GM19455 (cell line): ENCODE results near the gene CASP14.
"Not testable (repeated sequence)": the region's sequence is repeated elsewhere in the genome, so short reads cannot be mapped to it uniquely, and the experiment has no call there.

Experiments used
- ATAC-seq: cut with Tn5 transposase; IDR thresholded peaks from one replicate; pipeline ENCODE4 v1.9.1; 2021; ENCODE audit not compliant: unreplicated experiment

CASP14 gene

DNA sequence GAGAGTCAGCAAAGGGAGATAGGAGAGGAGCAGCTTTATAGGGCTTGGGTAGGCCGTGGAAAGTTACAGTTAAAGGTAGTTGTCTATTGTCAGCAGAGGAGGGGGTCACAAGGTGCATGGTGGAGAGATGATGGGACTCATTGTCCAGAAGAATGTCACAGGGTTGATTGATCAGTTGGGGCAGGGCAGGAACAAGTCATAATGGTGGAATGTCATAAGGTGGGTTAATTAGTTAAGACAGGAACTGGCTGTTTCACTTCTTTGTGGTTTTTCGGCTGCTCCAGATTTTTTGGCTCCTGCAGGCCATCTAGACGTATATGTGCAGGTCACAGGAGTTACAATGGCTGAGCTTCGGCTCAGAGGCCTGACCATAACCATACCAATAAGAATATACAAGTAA, 21.1 kb downstream of the CASP14 start:
- not testable (repeated sequence) for ATAC-seq

DNA sequence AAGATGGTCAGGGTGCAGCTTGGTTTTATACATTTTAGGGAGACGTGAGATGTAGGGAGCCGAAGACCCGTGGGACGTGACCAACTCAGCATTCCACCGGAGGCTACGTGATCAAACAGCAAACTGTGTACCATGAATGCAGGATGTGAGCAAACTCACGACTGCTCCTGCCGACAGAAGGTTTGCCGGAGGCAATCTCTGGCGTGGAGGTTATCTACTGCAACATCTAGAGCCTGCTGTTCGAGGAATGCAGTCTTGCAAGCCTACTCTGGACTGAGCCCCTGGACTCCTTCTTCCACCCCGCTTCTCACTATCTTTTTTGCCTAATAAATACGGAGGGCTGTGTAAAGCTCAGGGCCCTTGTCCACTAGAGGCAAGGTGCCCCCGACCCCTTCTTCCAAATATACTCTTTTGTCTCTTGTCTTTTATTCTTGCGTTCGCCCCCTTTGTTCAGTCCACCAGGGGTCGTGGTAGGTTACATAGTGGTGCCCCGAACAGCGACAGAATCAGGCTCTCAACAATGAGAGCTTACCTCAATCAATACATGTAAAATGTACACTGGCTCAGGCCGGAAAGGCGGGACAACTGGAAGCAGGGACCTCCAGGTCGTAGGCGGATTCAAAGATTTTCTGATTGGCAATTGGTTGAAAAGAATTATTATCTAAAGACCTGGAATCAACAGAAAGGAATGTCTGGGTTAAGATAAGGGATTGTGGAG, 23.8 kb downstream of the CASP14 start:
- no peak for ATAC-seq

DNA sequence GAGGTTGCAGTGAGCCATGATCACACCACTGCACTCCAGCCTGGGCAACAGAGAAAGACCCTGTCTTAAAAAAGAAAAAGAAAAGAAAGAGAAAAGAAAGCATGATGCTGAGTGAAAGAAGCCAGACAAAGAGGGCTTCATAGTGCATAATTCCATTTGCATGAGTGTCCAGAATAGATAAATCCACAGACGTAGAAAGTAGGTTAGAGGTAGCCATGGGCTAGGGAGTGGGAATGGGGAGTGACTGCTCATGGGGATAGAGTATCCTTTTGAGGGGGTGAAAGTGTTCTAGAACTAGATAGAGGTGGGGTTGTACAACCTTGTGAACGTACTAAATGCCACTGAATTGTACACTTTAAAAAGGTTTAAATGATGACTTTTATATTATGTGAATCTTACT, 25.1 kb downstream of the CASP14 start:
- ATAC-seq: no peak

DNA sequence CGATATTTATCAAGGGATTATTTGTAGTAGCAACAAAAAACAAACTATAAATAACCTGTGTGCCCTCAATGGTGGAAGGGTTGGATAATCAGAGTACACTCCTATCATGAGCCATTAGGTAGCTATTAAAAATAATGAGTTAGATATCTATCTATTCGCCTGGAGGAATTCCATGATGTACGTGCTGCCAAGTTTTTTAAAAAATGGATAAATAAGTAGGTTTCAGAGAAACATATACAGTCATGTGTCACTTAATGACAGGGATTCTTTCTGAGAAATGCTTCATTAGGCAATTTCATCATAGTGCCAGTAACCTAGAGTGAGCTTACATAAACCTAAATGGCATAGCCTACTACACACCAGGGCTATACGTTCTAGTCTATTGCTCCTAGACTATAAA, 26.5 kb downstream of the CASP14 start:
- ATAC-seq: no peak

DNA sequence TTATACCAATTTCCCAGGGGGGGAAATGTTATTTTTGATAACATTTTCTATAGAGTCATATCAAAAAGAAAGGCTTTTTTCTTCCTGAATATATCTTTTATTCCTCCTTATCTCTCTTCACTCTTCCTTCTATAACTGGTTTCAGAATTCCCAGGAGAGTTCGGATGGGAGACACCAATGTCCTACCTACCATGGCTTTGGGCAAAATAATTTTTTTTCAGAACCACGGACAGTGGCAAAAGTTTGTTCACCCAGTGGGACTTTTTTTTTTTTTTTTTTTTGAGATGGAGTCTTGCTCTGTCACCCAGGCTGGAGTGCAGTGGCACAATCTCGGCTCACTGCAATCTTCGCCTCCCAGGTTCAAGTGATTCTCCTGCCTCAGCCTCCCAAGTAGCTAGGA, 30.7 kb downstream of the CASP14 start:
- ATAC-seq: not testable (repeated sequence)

DNA sequence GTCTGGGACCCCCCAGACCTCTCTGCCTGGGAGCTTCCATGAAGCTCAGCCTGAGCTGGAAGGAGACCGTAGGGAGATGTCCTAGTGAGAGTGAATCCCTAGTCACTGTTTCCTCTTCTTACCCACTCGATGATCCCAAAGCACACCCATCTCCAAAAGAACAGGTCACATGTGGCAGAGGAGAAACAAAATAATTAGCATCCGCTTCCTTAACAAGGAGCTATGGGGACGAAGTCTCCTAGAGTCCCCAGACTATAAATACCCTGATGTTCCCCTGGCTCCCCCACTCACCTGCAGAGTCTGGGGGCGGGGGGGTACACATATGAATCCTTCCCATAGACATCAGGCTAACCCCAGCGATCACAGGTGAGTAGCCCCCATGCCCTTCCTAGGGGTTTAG, 32.6 kb downstream of the CASP14 start, which contains the start of gene OR1I1:
Gene OR1I1, plus strand, starts transcription at position 301 of the 400 bp plus-strand sequence. CDS start 4,855 bp downstream, outside the sequence.
- ATAC-seq: no peak

DNA sequence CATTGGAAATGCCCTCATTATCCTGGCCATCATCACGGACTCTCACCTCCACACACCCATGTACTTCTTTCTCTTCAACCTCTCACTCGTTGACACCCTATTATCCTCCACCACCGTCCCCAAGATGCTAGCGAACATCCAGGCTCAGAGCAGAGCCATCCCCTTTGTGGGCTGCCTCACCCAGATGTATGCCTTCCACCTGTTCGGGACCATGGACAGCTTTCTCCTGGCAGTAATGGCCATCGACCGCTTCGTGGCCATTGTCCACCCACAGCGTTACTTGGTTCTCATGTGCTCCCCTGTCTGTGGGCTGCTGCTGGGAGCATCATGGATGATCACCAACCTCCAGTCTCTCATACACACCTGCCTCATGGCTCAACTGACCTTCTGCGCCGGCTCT, 37.9 kb downstream of the CASP14 start:
- no peak for ATAC-seq

DNA sequence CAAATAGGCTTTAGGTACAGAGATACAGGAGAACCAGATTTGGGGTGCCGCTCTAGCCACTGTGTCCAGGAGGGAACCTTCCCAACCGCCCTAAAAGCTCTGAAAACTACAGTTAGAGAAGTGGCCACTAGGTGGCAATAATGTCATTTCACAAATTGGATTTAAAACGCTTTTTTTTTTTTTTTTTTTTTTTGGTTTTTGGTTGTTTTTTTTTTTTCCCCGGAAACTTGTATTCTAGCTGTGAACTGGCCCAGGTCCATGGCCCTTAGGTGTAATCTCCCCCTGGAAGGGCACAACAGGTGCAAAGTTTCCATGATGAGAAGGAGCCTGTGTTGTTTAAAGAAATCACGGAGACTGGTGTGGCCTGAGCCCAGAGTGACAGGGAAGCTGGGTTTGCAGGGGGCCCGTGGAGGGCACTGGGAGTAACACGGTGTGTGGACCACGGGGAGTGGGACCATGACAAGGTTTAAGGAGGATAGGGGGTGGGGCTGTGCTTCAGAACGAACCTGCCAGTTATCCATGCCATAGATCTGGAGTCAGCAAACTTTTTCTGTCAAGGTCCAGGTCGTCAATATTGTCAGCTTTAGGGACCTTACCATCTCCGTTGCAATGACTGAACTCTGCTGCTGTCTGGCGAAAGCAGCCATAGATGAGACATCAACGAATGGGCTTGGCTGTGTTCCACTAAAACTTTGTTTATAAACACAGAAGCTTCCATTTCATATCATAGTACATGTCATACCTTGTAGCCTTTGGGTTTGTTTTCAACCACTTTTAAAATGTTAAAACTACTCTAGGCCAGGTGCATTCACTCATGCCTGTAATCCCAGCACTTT, 42.9 kb downstream of the CASP14 start:
- ATAC-seq: no peak

DNA sequence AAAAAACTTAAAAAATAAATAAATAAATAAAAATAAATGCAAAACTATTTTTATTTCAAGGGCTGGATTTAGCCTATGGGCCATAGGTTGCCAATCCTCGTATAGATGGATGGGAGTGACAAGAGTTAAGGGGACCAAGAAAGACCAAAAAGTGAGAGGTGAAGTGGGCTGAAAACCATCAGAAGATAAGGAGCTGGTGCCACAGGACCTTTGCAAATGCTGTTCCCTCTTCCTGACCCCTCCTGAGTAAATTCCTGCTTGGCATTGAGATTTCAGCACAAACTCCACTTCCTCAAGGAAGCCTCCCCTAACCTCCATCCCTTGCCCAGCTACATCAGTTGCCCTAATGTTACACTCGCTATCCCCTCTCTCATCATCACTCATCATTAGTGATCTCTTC, 43.7 kb downstream of the CASP14 start:
- no peak for ATAC-seq

DNA sequence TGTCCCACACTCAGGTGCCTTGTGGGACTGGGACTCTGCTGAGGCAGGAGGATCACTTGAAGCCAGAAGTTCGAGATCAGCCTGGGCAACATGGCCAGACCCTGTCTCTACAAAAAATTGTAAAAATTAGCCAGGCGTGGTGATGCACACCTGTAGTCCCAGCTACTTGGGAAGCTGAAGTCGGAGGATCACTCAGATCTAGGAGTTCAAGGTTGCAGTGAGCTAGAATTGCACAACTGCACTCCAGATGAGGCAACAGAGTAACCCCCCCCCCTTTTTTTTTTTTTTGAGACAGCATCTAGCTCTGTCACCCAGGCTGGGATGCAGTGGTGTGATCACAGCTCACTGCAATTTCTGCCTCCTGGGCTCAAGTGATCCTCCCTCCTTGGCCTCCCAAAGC, 46.9 kb downstream of the CASP14 start:
- ATAC-seq: no peak

DNA sequence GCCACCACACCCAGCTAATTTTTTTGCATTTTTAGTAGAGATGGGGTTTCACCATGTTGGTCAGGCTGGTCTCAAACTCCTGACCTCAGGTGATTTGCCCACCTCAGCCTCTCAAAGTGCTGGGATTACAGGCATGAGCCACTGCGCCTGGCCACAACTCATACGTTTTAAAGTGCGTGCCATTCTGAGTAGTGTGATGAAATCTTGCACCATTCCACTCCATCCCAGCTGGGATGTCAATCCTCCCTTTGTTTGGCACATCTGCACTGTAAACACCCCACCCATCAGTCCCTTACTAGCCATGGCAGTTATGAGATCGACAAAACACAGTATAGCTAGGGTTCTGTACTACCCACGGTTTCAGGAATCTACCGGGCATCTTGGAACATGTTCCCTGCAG, 48.7 kb downstream of the CASP14 start:
- not testable (repeated sequence) for ATAC-seq

DNA sequence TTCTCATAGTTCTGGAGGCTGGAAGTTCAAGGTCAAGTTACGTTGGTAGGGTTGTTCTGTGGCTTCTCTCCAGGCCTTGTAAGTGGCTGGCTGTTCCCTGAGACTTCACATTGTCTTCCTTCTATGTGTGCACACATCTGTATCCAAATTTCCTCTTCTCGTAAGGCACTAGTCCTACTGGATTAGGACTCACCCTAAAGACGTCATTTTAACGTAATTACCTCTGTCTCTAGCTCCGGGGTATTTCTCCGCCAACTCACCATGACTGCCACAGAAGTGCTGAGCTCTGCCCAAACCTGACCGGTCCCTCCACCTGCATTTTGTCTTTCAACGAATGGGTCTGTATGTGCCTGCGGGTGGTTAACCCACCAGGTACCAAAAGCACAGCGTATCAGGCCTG, 49.2 kb downstream of the CASP14 start:
- no peak for ATAC-seq

DNA sequence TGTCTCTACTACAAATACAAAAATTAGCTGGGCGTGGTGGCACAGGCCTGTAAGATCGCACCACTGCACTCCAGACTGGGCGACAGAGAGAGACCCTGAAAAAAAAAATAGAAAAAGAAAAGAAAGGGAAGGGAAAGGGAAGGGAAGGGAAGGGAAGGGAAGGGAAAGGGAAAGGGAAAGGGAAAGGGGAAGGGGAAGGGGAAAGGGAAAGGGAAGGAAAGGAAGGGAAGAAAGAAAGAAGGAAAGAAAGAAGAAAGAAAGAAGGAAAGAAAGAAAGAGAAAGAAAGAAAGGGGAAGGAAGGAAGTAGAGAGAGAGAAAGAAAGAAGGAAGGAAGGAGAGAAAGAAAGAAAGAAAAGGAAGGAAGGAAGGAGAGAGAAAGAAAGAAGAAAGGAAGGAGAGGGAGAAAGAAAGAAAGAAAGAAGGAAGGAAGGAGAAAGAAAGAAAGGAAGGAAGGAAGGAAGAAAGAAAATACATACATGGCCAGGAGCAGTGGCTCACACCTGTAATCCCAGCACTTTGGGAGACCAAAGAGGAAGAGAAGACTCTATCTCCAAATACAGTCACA, 49.8 kb downstream of the CASP14 start:
- no peak for ATAC-seq

DNA sequence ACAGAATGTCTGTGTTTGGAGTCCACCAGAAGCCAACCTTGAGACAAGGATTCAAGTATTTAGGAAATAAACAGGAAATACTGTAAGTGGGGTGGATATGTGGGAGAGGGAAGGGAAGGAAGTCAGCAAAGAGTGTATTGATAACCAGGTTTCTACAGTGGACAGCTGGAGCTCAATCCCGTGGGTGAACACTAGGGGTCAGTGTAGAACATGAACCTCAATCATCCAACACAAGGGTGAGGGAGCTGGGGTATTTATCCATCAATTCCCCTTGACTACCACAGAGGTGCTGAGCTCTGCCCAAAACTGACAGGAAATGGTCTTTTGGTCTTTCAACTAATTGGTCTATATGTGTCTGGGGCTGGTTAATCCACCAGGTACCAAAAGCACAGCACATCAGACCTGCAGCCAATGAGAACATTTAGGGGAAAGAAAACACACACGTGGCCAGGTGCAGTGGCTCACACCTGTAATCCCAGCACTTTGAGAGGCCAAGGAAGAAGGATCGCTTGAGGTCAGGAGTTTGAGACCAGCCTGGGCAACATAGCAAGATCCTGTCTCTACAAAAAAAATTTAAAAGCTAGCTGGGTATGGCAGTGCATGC, 52.3 kb downstream of the CASP14 start:
- ATAC-seq: no peak

DNA sequence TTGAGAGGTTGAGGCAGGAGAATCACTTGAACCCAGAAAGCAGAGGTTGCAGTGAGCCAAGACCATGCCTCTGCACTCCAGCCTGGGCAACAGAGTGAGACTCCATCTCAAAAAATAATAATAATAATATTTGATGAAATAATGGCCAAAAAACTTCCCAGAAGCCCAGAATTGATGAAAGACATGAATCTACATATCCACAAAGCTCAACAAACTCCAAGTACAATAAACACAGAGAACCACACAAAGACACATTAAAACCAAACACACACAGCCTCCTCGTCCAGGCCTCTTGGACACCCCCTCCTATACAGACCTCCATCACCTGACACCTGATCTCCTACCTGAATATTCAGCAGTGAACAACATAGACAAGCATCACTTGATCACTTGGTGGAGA, 54.7 kb downstream of the CASP14 start:
- no peak for ATAC-seq

DNA sequence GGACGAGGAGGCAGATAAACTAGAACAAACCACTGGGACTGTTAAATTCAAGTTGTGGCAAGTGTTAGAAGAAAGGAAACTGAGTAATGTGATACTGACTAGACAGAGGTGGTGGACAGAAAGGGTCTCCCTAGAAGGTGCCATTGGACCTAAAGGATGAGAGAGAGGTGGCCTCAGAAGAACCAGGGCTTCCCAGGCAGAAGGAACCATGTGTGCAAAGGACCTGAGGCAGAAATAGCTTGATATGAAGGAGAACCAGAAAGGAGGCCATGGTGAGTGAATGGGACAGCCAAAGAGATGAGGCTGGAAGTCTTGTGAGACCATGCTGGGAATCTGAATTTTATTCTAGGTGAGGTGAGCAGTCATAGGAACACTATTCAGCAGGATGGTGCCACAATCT, 55.1 kb downstream of the CASP14 start:
- ATAC-seq: no peak

DNA sequence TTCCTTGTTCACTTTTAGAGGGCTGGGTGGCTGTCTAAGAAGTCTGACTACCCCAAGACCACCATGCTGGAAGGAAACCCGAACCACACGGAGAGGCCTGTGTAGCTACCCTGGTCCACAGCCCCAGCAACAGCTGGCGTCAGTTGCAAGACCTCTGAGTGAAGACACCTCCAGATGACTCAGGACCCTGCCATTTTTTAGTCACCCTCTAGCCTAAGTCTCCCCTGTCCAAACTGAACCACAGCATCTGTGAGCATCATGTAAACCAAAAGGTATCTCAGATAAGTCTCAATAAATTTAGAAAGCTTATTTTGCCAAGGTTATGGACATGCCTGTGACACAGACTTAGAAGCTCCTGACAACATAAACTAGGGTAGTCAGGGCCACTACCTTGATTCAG, 55.8 kb downstream of the CASP14 start:
- ATAC-seq: no peak

DNA sequence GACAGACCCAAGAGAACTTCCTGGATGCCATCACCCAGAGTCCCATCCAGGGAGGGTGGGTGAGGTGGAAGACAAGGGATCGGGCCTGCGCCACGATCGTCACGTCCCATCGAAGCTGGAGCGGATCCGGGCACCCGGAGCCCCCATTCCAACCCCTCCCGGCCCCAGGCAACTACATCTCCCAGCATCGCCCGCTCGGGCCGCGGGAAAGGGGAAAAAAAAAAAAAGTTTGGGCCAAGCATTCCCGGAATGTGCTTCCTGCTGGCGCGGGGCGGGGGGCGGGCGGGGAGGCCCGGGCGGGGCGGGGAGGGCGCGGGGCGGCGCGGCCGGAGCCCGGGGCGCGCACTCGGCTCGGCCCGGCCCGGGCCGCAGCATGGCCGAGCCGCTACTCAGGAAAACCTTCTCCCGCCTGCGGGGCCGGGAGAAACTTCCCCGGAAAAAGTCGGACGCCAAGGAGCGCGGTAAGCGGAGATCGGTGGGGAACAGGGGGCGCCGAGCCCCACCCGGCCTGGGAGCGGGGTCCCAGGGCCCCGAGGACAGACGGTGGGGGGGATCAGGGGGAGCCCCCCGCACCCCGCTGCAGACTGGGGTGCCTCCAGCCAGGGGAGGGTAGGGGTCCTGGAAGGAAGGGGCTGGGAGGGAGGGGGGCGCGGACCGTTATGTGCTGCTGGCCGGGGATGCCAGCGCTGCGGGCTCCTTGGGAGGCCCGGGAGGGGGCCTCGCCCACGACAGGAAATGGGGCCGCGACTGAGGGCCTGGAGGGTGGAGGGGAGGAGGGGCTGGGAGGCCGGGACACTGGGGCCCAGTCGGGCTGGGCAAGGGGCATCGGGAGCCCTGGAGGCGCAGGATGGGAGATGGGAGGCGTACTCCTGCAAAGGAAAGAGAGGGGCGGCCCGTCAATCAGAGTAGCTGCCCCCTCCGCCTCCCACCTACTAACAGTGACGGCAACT, 58.1 kb downstream of the CASP14 start, which contains the start of gene SYDE1:
Gene SYDE1, plus strand, starts transcription at position 341 of the 950 bp plus-strand sequence. Its CDS starts 33 bp downstream, at position 374.
- no peak for ATAC-seq
